CD14-positive monocyte (primary cell): ENCODE data around the gene EFCAB8. TPM values are rescaled to one million over a fixed set of nuclear protein-coding genes. Genes with fewer than 3 reads are reported as not detected.
"Not testable (repeated sequence)": the region's sequence is repeated elsewhere in the genome, so short reads cannot be mapped to it uniquely, and the experiment has no call there.

Experiments used
- DNase-seq, 3 donors: peaks; one replicate each; pipeline ENCODE4 v3.0.0-alpha.2; 2011 to 2022
- H2AFZ ChIP-seq: 2 replicates; pipeline ENCODE4 v1.6.0; 2012; ENCODE audit warnings: mild to moderate bottlenecking, low read depth, low read length, inconsistent platforms; ENCODE audit not compliant: insufficient read depth, poor library complexity, severe bottlenecking
- H3K27ac ChIP-seq, 2 donors: 1 replicate in 1 of 2; 2 replicates in 1 of 2; pipeline ENCODE4 v1.5.1; 2012 to 2013; ENCODE audit warnings: low read length in 2 of 2, control low read depth in 1 of 2, inconsistent platforms in 1 of 2, low read depth in 1 of 2, mild to moderate bottlenecking in 1 of 2
- H3K27me3 ChIP-seq, 2 donors: one replicate each; pipeline versions ENCODE4 v1.6.0 to v1.6.1; 2011 to 2013; ENCODE audit warnings: low read length in 2 of 2; ENCODE audit not compliant: control insufficient read depth in 2 of 2, insufficient read depth in 2 of 2
- H3K36me3 ChIP-seq, 2 donors: replicated peaks in 1 of 2; 1 replicate in 1 of 2; 2 replicates in 1 of 2; pipeline versions ENCODE4 v1.5.1 to v1.6.1; 2012 to 2013; ENCODE audit warnings: low read length in 2 of 2, control low read depth in 1 of 2, inconsistent platforms in 1 of 2, mild to moderate bottlenecking in 1 of 2; ENCODE audit not compliant: insufficient read depth in 2 of 2, control insufficient read depth in 1 of 2
- H3K4me1 ChIP-seq, 2 donors: 1 replicate in 1 of 2; 2 replicates in 1 of 2; pipeline versions ENCODE4 v1.5.1 to v1.6.1; 2012 to 2013; ENCODE audit warnings: low read length in 2 of 2, control low read depth in 1 of 2, inconsistent platforms in 1 of 2, mild to moderate bottlenecking in 1 of 2, moderate library complexity in 1 of 2; ENCODE audit not compliant: insufficient read depth in 2 of 2, control insufficient read depth in 1 of 2
- H3K4me2 ChIP-seq: replicated peaks from 2 replicates; pipeline ENCODE3; 2012; ENCODE audit warnings: low read length, moderate library complexity, mild to moderate bottlenecking; ENCODE audit not compliant: poor library complexity, severe bottlenecking; ENCODE audit errors: extremely low read depth
- H3K4me3 ChIP-seq, 3 experiments: fragments of 200-600 bp in 1 of 3; sonication (generic) in 1 of 3; replicated peaks in 1 of 3; 1 replicate in 2 of 3; 2 replicates in 1 of 3; pipeline ENCODE4 v1.5.1; 2011 to 2013; ENCODE audit warnings: low read length in 3 of 3, mild to moderate bottlenecking in 3 of 3, control low read depth in 2 of 3, low read depth in 2 of 3, inconsistent platforms in 1 of 3, moderate library complexity in 1 of 3
- H3K79me2 ChIP-seq: 2 replicates; pipeline ENCODE4 v1.6.0; 2012; ENCODE audit warnings: mild to moderate bottlenecking, control low read depth, inconsistent platforms, low read length, moderate library complexity; ENCODE audit not compliant: insufficient read depth
- H3K9ac ChIP-seq: 2 replicates; pipeline ENCODE4 v1.6.0; 2017; ENCODE audit warnings: low read length, mild to moderate bottlenecking; ENCODE audit not compliant: insufficient read depth, poor library complexity, severe bottlenecking
- H3K9me3 ChIP-seq, 2 donors: replicated peaks in 1 of 2; 1 replicate in 1 of 2; 2 replicates in 1 of 2; pipeline versions ENCODE4 v1.5.1 to v1.6.1; 2012 to 2013; ENCODE audit warnings: low read length in 2 of 2, control low read depth in 1 of 2; ENCODE audit not compliant: control insufficient read depth in 1 of 2, insufficient read depth in 1 of 2
- H4K20me1 ChIP-seq: 2 replicates; pipeline ENCODE4 v1.6.0; 2012; ENCODE audit warnings: mild to moderate bottlenecking, low read length, control low read depth, moderate library complexity; ENCODE audit not compliant: insufficient read depth
- H3K27ac Mint-ChIP-seq, 7 donors: one replicate each; pipeline ENCODE4 v1.8.0; 2020; ENCODE audit warnings: mild to moderate bottlenecking in 7 of 7, mixed read lengths in 7 of 7, moderate library complexity in 6 of 7, inconsistent platforms in 2 of 7
- H3K27me3 Mint-ChIP-seq, 3 donors: one replicate each; pipeline ENCODE4 v1.8.0; 2021 to 2022; ENCODE audit warnings: low read depth in 3 of 3, mild to moderate bottlenecking in 3 of 3, mixed read lengths in 3 of 3, moderate library complexity in 3 of 3, inconsistent platforms in 1 of 3
- H3K36me3 Mint-ChIP-seq, 2 donors: one replicate each; pipeline ENCODE4 v1.8.0; 2020; ENCODE audit warnings: mixed read lengths in 2 of 2, inconsistent platforms in 1 of 2, mild to moderate bottlenecking in 1 of 2
- H3K4me1 Mint-ChIP-seq: one replicate; pipeline ENCODE4 v1.8.0; 2020; ENCODE audit warnings: mild to moderate bottlenecking, mixed read lengths
- H3K4me3 Mint-ChIP-seq, 2 donors: one replicate each; pipeline ENCODE4 v1.8.0; 2020; ENCODE audit warnings: mild to moderate bottlenecking in 2 of 2, mixed read lengths in 2 of 2, moderate library complexity in 1 of 2
- H3K9me3 Mint-ChIP-seq, 7 donors: one replicate each; pipeline ENCODE4 v1.8.0; 2020 to 2022; ENCODE audit warnings: mixed read lengths in 7 of 7, mild to moderate bottlenecking in 6 of 7, moderate library complexity in 6 of 7, inconsistent platforms in 2 of 7
- CTCF ChIP-seq: fragments of 200-600 bp; IDR thresholded peaks from one replicate; pipeline ENCODE4 v1.8.0; 2022; ENCODE audit warnings: antibody characterized with exemption, mild to moderate bottlenecking
- WGBS: methylation state at CpG from one replicate; pipeline ENCODE4 v1.1.5; 2013; ENCODE audit warnings: missing lambda C conversion rate; ENCODE audit not compliant: insufficient coverage; 5-methylcytosine and 5-hydroxymethylcytosine counted together
- intact Hi-C, 2 donors: fragments of 100-400 bp; cut with micrococcal nuclease; formaldehyde crosslinking; loops; one replicate each; pipeline versions ENCODE4 v1.15.0 to v1.15.1; 2023
- polyA plus RNA-seq, 3 donors: library from polyadenylated mRNA; depleted of rRNA in 1 of 3; unstranded in 2 of 3; stranded (reverse) in 1 of 3; fragments of 300-500 nt in 2 of 3; fragments of >200 nt in 1 of 3; fragmentation: Illumina TruSeq in 2 of 3; gene quantifications; 1 replicate in 2 of 3; 2 replicates in 1 of 3; pipeline ENCODE4 v1.2.3, GENCODE V29; 2012 to 2021

The EFCAB8 gene
- polyA plus RNA-seq, 3 donors, result 0.45 TPM; not detected in 2

- intact Hi-C loops, result no loop called here
Measured at GRCh38 chr20:32861446-32861845, 2.7 kb downstream of the EFCAB8 start.

DNA sequence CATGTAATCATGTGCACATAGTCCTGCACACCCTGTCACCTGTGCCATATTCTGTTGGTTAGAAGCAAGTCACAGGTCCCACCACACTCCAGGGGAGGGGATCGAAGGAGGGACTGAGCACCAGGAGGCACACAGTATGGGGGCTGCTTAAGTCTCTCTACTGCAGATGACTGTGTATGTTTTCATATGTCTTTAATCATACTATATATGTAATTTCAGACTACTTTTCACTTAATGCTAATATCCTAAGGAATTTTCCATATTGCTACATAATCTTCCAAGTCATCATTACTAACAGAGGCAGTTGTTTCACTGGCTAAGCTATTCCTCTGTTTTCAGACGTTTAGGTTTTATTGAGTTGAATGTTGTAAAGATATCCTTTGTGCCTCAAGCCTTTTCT lies 10.8 kb downstream of the EFCAB8 start:
- no peak for DNase-seq
- Mint-ChIP-seq H3K27ac (no peak overlapping the region), H3K27me3 (peaks cover 2 to 6% (median 3%) of the 10 kb centered on the region in 3 donors), H3K4me1 (peaks cover 18% of the 10 kb centered on the region), H3K4me3 (no peak overlapping the region), H3K36me3 (peaks cover 0 to 3% of the 10 kb centered on the region in 2 donors), H3K9me3 (no peaks in the 10 kb centered on the region)
- no peak overlapping the region for H3K9ac ChIP-seq
- no peaks in the 10 kb centered on the region for H3K79me2 ChIP-seq
- H3K27ac ChIP-seq, result no peak overlapping the region
- H3K4me1 ChIP-seq, result peaks cover 10 to 13% of the 10 kb centered on the region in 2 donors
- no peak for TF ChIP-seq CTCF
- no peaks in the 10 kb centered on the region for H4K20me1 ChIP-seq
- no peak overlapping the region for H3K4me2 ChIP-seq
- H2AFZ ChIP-seq, result no peak overlapping the region
- H3K27me3 ChIP-seq, result no peaks in the 10 kb centered on the region
- intact Hi-C loops, result no loop called here
- H3K4me3 ChIP-seq, result no peak overlapping the region
- H3K9me3 ChIP-seq, result no peaks in the 10 kb centered on the region
- no peaks in the 10 kb centered on the region for H3K36me3 ChIP-seq
- whole genome bisulfite sequencing, result no CpG with 5 or more reads among the region's 2 CpGs

More at GRCh38 chr20:32861446-32861845, 2.7 kb downstream of the EFCAB8 start:
- Histone ChIP-seq H3K9me3 (no peaks in the 10 kb centered on the region), H3K79me2 (no peaks in the 10 kb centered on the region), H2AFZ (no peak overlapping the region), H3K9ac (no peak overlapping the region), H3K4me2 (no peak overlapping the region), H3K27ac (no peak overlapping the region), H3K36me3 (peaks cover 18 to 27% of the 10 kb centered on the region in 2 donors), H3K4me1 (no peaks in the 10 kb centered on the region), H4K20me1 (no peaks in the 10 kb centered on the region), H3K4me3 (no peak overlapping the region), H3K27me3 (no peaks in the 10 kb centered on the region)
- no peak overlapping the region for H3K4me3 Mint-ChIP-seq
- no peaks in the 10 kb centered on the region for H3K4me1 Mint-ChIP-seq
- H3K27ac Mint-ChIP-seq, result no peak overlapping the region
- H3K9me3 Mint-ChIP-seq, result no peaks in the 10 kb centered on the region
- H3K27me3 Mint-ChIP-seq, result no peaks in the 10 kb centered on the region
- no peak for TF ChIP-seq CTCF
- WGBS, result 85% methylated on average over 5 of the region's 7 CpGs
- DNase-seq, result no peak
- peaks cover 25 to 30% of the 10 kb centered on the region in 2 donors for H3K36me3 Mint-ChIP-seq

GRCh38 chr20:32870526-32870925 lies 11.8 kb downstream of the EFCAB8 start:
- H3K4me3 ChIP-seq, H3K9me3 ChIP-seq, H3K36me3 ChIP-seq, H3K27ac ChIP-seq, H4K20me1 ChIP-seq, H3K36me3 Mint-ChIP-seq, H3K4me3 Mint-ChIP-seq, H3K79me2 ChIP-seq, H3K9ac ChIP-seq, H3K9me3 Mint-ChIP-seq, DNase-seq, H3K27me3 Mint-ChIP-seq, intact Hi-C loops, H3K27me3 ChIP-seq, H3K4me2 ChIP-seq, H2AFZ ChIP-seq: not testable (repeated sequence)
- peaks cover 18% of the 10 kb centered on the region for H3K4me1 Mint-ChIP-seq
- WGBS, result 80% methylated on average over 1 of the region's 3 CpGs
- H3K27ac Mint-ChIP-seq, result peak overlapping the region in 2 of 7 donors; percentile 45 to 50
- H3K4me1 ChIP-seq, result peaks cover 10 to 13% of the 10 kb centered on the region in 2 donors
